HS-27A (cell line): ENCODE results near the gene HACD3.
"Not testable (repeated sequence)": the region's sequence is repeated elsewhere in the genome, so short reads cannot be mapped to it uniquely, and the experiment has no call there.

Source experiments
- DNase-seq: peaks from one replicate; pipeline ENCODE4 v3.0.0-alpha.2; 2012; ENCODE audit warnings: low read depth, missing footprints

HACD3 gene

DNA sequence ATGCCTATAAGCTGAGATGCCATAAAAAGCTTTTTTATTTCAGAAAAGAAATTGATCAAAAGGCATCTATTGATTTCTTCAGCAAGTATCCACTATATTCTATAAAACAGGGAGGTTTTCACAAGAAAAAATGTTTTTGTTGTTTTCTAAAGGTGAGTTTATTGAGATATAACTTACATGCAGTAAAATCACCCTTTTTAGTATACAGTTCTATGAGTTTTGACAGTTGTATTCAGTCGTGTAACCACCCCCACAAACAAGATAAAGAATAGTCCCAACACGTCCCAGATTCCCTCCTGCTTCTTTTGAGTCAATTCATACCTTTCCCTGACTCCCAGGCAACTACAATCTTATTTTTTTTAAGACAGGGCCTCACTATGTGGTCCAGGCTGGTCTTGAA, 72.9 kb downstream of the HACD3 start:
- DNase-seq: no peak

DNA sequence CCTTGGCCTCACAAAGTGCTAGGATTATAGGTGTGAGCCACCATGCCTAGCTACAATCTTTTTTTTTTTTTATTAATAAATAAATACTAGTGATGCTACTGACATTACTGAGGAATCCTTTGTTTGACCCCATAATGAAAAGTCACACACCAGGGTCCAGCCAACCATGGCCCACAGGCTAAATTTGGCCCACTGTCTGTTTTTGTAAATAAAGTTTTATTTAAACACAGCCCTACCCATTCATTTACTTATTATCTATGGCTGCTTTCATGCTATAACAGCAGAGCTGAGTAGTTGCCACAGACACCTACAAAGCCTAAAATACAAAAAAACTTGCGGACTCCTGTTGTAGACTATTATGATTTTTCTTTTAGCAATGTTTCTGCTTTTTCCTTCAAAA, 73.3 kb downstream of the HACD3 start:
- DNase-seq: no peak

- DNase-seq: peak; percentile 94
Observed at GRCh38 chr15:65610871-65611718, 80.8 kb downstream of the HACD3 start, which contains the start of gene INTS14. INTS14 (minus strand) TSS chr15:65611131; CDS start chr15:65607380, 3,751 bp downstream.

- DNase-seq: no peak
Observed at GRCh38 chr15:65611888-65612615, 81.8 kb downstream of the HACD3 start.

- no peak for DNase-seq
Observed at GRCh38 chr15:65612616-65612946, 82.3 kb downstream of the HACD3 start.

- no peak for DNase-seq
Observed at GRCh38 chr15:65612949-65613744, 82.9 kb downstream of the HACD3 start.

DNA sequence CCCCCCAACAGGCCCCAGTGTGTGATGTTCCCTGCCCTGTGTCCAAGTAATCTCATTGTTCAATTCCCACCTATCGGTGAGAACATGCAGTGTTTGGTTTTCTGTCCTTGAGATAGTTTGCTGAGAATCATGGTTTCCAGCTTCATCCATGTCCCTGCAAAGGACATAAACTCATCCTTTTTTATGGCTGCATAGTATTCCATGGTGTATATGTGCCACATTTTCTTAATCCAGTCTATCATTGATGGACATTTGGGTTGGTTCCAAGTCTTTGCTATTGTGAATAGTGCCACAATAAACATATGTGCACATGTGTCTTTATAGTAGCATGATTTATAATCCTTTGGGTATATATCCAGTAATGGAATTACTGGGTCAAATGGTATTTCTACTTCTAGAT, 85.6 kb downstream of the HACD3 start:
- not testable (repeated sequence) for DNase-seq

- no peak for DNase-seq
Observed at GRCh38 chr15:65618560-65619109, 88.4 kb downstream of the HACD3 start.

GRCh38 chr15:65619626-65620290, 89.5 kb downstream of the HACD3 start:
- no peak for DNase-seq

DNA sequence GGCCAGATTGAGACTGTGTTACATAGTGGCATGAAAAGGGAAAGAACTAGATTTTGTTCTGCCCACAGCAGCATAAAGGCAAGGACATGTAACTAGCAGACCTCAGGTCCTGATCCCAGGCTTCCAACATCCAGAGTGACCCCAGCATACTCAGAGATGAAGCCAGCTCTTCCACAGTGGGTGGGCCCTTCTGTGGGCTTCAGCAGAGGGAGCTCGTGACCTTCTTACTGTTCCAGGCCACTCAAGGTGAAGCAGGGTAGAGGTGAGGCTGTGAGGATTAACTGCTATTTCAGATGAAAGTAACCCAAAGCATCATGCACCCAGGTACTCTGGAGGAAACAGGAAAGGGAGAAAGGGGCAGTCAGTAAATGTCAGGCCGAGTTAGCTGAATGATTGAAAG, 90.6 kb downstream of the HACD3 start:
- DNase-seq: no peak

DNA sequence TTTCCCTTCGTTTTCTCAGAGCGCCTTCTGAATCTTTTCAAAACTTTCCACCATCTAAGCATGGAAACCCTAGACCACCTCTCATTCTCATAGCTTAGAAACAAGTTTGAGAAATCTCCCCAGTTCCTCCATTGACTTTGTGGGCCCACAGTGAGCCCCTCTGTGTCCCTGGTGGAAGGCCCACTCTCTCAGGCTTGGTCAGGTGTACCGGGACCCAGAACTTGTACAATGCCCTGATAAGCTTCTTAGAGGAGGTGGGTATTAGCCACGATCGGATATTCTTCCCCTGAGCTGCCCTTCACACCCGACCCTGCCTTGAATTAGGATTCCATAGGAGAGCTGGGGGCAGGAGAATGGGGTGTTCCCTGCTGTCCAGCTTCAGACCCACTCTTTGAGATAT, 91.4 kb downstream of the HACD3 start, which contains the start of gene SLC24A1:
Gene SLC24A1, plus strand, starts transcription at position 301 of the 400 bp plus-strand sequence. CDS start 2,143 bp downstream, outside the sequence.
- DNase-seq: no peak

- no peak for DNase-seq
Observed at GRCh38 chr15:65623103-65623502, 92.8 kb downstream of the HACD3 start.

DNA sequence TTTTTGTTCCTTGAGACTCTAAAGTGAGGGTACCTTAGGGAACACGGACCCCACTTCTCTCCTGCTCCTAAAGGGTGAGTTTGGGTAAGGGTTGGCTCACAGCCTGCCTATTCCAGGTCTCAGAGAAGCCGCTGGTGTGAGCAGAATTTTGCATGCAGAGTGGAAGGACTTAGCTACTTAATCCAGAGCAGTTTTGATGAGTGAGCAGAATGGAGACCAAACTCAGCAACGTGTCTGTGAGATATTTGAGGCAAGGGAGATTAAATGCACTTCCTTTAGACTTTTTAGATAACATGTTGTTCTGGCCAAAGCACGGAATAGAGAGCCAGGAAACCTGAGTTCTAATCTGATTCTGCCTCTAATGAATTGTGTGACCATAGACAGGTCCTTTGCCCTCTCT, 96.6 kb downstream of the HACD3 start:
- DNase-seq: no peak
